BJ (cell line): ENCODE measurements around the gene RUSF1. TPM values are rescaled to one million over a fixed set of nuclear protein-coding genes. Genes with fewer than 3 reads are reported as not detected.
"Not testable (repeated sequence)": the region's sequence is repeated elsewhere in the genome, so short reads cannot be mapped to it uniquely, and the experiment has no call there.

Experiments
- CTCF ChIA-PET: fragments of 350-600 bp; formaldehyde crosslinking; extraction: SDS; loops from one replicate; lab custom pipeline; 2021; ENCODE audit warnings: antibody characterized with exemption, inconsistent platforms; lab: Yijun Ruan, JAX
- POLR2A ChIA-PET: fragments of 300-600 bp; sonication (Branson Sonifier 250); formaldehyde crosslinking; extraction: SDS; loops from one replicate; lab custom pipeline; 2021; ENCODE audit warnings: antibody characterized with exemption; lab: Charles Lee
- DNase-seq: peaks from one replicate; pipeline ENCODE4 v3.0.0-alpha.2; 2011; ENCODE audit warnings: low read depth
- H3K27me3 ChIP-seq: 2 replicates; pipeline ENCODE4 v1.6.0; 2011; ENCODE audit warnings: low read length; ENCODE audit not compliant: control insufficient read depth, insufficient read depth
- H3K36me3 ChIP-seq: 2 replicates; pipeline ENCODE4 v1.5.1; 2011; ENCODE audit warnings: low read length; ENCODE audit not compliant: control insufficient read depth, insufficient read depth
- H3K4me3 ChIP-seq: 2 replicates; pipeline ENCODE4 v1.5.1; 2011; ENCODE audit warnings: low read depth, mild to moderate bottlenecking, control low read depth, low read length
- CTCF ChIP-seq: IDR thresholded peaks from 2 replicates; pipeline ENCODE4 v1.5.1; 2011; ENCODE audit warnings: low read depth, mild to moderate bottlenecking, control low read depth, inconsistent platforms, low read length, moderate library complexity; ENCODE audit not compliant: insufficient read depth
- polyA plus RNA-seq: library from polyadenylated mRNA; depleted of rRNA; stranded (reverse); fragments of >200 nt; gene quantifications from 2 replicates; pipeline ENCODE4 v1.2.3, GENCODE V29; 2011

The RUSF1 gene
- polyA plus RNA-seq, 1 experiment: 56.4 TPM

GRCh38 chr16:31505483-31505882 is 2.7 kb downstream of the RUSF1 start:
- CTCF ChIA-PET: no interaction called here
- peaks cover 1% of the 10 kb centered on the region for H3K36me3 ChIP-seq
- POLR2A ChIA-PET: no interaction called here
- no peak for DNase-seq
- H3K4me3 ChIP-seq: no peak overlapping the region
- no peaks in the 10 kb centered on the region for H3K27me3 ChIP-seq
- no peak for TF ChIP-seq CTCF

GRCh38 chr16:31504159-31504558 is 4.0 kb downstream of the RUSF1 start:
- Histone ChIP-seq H3K4me3 (no peak overlapping the region), H3K36me3 (peaks cover 8% of the 10 kb centered on the region), H3K27me3 (no peaks in the 10 kb centered on the region)
- ChIA-PET CTCF (no interaction called here), POLR2A (no interaction called here)
- TF ChIP-seq CTCF: no peak
- DNase-seq: no peak

- POLR2A ChIA-PET, H3K27me3 ChIP-seq, H3K4me3 ChIP-seq, DNase-seq: not testable (repeated sequence)
- peaks cover 13% of the 10 kb centered on the region for H3K36me3 ChIP-seq
- CTCF ChIA-PET: interaction anchor here (1.1 to 2.4 kb wide), 3 partner anchors 14 to 31 kb away, joined by 3 to 7 read pairs (median 3); no protein-coding TSS in a partner anchor
Observed at GRCh38 chr16:31503555-31503954, 4.6 kb downstream of the RUSF1 start.

GRCh38 chr16:31502981-31503380 is 5.2 kb downstream of the RUSF1 start:
- H3K4me3 ChIP-seq: no peak overlapping the region
- peaks cover 17% of the 10 kb centered on the region for H3K36me3 ChIP-seq
- no peak for TF ChIP-seq CTCF
- no peak for DNase-seq
- POLR2A ChIA-PET: no interaction called here
- CTCF ChIA-PET: interaction anchor here (0.5 to 2.4 kb wide), 4 partner anchors 13 to 193 kb away, joined by 3 to 7 read pairs (median 3); no protein-coding TSS in a partner anchor
- H3K27me3 ChIP-seq: no peaks in the 10 kb centered on the region

GRCh38 chr16:31501966-31502348 is 6.2 kb downstream of the RUSF1 start:
- POLR2A ChIA-PET: interaction anchor here (0.6 kb wide), 1 partner anchor 8 kb away, joined by 3 read pairs; no protein-coding TSS in a partner anchor
- no peak overlapping the region for H3K4me3 ChIP-seq
- DNase-seq: no peak

More at GRCh38 chr16:31501966-31502348, 6.2 kb downstream of the RUSF1 start:
- H3K36me3 ChIP-seq: peaks cover 19% of the 10 kb centered on the region
- H3K27me3 ChIP-seq: no peaks in the 10 kb centered on the region
- TF ChIP-seq CTCF: no peak
- CTCF ChIA-PET: interaction anchor here (0.6 to 2.4 kb wide), 4 partner anchors 8 to 69 kb away, joined by 3 to 7 read pairs (median 3); partner anchors contain the start of gene ARMC5
